HG03442 (cell line): Measurements from ENCODE around the gene RBMY1E.
"Not testable (repeated sequence)": the region's sequence is repeated elsewhere in the genome, so short reads cannot be mapped to it uniquely, and the experiment has no call there.

Experiments used
- ATAC-seq: cut with Tn5 transposase; IDR thresholded peaks from one replicate; pipeline ENCODE4 v1.9.1; 2021; ENCODE audit warnings: mild to moderate bottlenecking, moderate library complexity; ENCODE audit not compliant: unreplicated experiment

Gene RBMY1E

DNA sequence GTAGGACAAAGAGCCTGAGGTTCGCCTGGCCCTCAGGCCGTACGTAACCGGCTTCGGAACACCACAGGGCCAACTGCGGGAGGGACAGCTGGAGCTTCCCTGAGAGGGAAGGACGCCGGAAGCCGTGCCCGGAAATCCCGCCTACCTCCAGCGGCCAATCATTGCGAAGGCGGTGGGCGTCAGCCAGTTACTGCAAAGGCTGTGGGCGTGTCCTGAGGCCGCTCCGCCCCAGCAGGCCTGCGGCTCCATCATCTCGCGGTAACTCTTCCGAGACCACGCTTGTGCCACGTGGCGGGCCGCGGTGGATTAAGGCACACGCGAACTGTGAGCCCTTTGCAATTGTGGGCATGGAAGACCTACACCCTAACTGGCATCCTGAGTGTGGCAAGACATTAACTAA is at the start of gene RBMY1E:
Gene RBMY1E (minus strand): TSS at position 101 of the 400 bp plus-strand sequence. CDS start 1,978 bp downstream, outside the sequence.
- ATAC-seq, result not testable (repeated sequence)

- not testable (repeated sequence) for ATAC-seq
Observed at GRCh38 chrY:21894426-21894825, 23.4 kb downstream of the RBMY1E start, which contains the start of gene RBMY1D. RBMY1D (minus strand) TSS chrY:21894526; CDS start chrY:21892513, 2,013 bp downstream.

GRCh38 chrY:21869407-21870076 is 48.3 kb downstream of the RBMY1E start:
- ATAC-seq, result peak; percentile 91
